Measurements from ENCODE around the gene SLC36A3. TPM values are rescaled to one million over a fixed set of nuclear protein-coding genes. Genes with fewer than 3 reads are reported as not detected.

Gene SLC36A3
- total and polyA plus RNA-seq, 7 experiments from 2014 or later, result not detected

DNA sequence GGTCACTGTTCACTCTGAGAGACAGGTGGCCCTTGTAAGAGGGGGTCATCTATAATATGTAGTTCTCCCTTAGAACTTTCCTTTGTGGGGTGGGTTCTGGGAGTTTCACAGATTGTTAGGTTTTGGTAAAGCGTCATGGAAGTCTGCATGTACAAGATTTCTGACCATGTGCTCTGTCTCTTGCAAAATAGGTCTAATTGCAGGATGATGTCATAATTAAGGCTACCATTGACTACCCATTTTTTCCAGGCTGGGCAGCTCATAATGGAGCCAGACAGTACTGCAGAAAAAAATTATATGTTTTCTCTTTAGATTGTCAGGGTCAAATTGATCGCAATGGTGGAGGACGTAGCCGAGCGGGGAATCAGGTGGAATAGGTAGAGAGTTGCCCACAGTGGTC lies 54.3 kb downstream of the SLC36A3 start:
- ATAC-seq, result no peak
- no peak overlapping the region for H3K27ac Mint-ChIP-seq
- no peaks in the 10 kb centered on the region for H3K36me3 ChIP-seq (ENCODE audit: control insufficient read depth in 2 of 3, insufficient read depth in 3 of 3, low read length in 3 of 3)
- H3K36me3 Mint-ChIP-seq, result peaks cover 0 to 3% (median 0%) of the 10 kb centered on the region in 5 donors
- intact Hi-C loops (cut with micrococcal nuclease), result no loop called here
- no peak overlapping the region for H3K27ac ChIP-seq (ENCODE audit: low read depth, low read length)
- H3K4me3 ChIP-seq (ENCODE audit: low read length), result no peak overlapping the region
- no peak overlapping the region for H3K4me3 Mint-ChIP-seq
- H3K27me3 Mint-ChIP-seq, result no peaks in the 10 kb centered on the region
- no peaks in the 10 kb centered on the region for H3K9me3 Mint-ChIP-seq
- CTCF ChIA-PET, result no interaction called here
- H3K9me3 ChIP-seq (ENCODE audit: control insufficient read depth in 2 of 3, low read length in 3 of 3), result no peaks in the 10 kb centered on the region
- no peak for DNase-seq
- H3K4me1 ChIP-seq (ENCODE audit: control insufficient read depth in 2 of 2, insufficient read depth in 2 of 2, low read length in 2 of 2), result peaks cover 11 to 21% of the 10 kb centered on the region in 2 donors
- H3K27me3 ChIP-seq (ENCODE audit: control insufficient read depth in 2 of 2, insufficient read depth in 2 of 2, low read length in 2 of 2), result no peaks in the 10 kb centered on the region
- peaks cover 15 to 44% (median 31%) of the 10 kb centered on the region in 7 donors for H3K4me1 Mint-ChIP-seq
- POLR2A ChIA-PET, result interaction anchor here (4.8 kb wide), 1 partner anchor 27 kb away, joined by 45 read pairs; the partner anchor contains the start of gene CCDC69

DNA sequence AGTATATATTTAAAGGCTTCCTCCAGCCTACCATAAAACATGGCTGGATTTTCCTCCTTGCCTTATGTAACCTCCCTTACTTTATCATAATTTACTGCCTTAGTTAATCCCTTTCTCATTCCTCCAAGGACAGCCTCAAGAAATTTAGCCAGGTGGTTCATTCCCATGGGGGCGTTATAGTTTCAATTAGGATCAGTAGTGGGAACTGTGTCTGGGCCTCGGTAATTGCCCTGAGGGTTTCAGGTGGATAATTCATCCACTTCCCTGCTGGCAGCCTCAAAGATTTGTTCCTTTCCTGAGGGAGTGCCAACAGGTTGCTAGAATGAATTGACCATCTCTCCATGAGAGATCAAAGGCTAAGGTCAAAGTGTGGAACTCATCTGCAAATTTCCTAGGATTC lies 54.9 kb downstream of the SLC36A3 start:
- no peak for DNase-seq
- intact Hi-C loops (cut with micrococcal nuclease), result no loop called here
- Mint-ChIP-seq H3K36me3 (peaks cover 0 to 7% (median 0%) of the 10 kb centered on the region in 5 donors), H3K4me1 (peaks cover 9 to 44% (median 25%) of the 10 kb centered on the region in 7 donors), H3K27ac (no peak overlapping the region), H3K9me3 (no peaks in the 10 kb centered on the region), H3K27me3 (no peaks in the 10 kb centered on the region), H3K4me3 (no peak overlapping the region)
- CTCF ChIA-PET, result interaction anchor here (1.2 kb wide), 1 partner anchor 123 kb away, joined by 5 read pairs; no protein-coding TSS in a partner anchor
- Histone ChIP-seq H3K4me1 (ENCODE audit: control insufficient read depth in 2 of 2, insufficient read depth in 2 of 2, low read length in 2 of 2) (peaks cover 5 to 25% of the 10 kb centered on the region in 2 donors), H3K9me3 (ENCODE audit: control insufficient read depth in 2 of 3, low read length in 3 of 3) (no peaks in the 10 kb centered on the region), H3K27me3 (ENCODE audit: control insufficient read depth in 2 of 2, insufficient read depth in 2 of 2, low read length in 2 of 2) (no peaks in the 10 kb centered on the region), H3K4me3 (ENCODE audit: low read length) (no peak overlapping the region), H3K36me3 (ENCODE audit: control insufficient read depth in 2 of 3, insufficient read depth in 3 of 3, low read length in 3 of 3) (no peaks in the 10 kb centered on the region), H3K27ac (ENCODE audit: low read depth, low read length) (no peak overlapping the region)
- no peak for ATAC-seq
- POLR2A ChIA-PET, result no interaction called here

DNA sequence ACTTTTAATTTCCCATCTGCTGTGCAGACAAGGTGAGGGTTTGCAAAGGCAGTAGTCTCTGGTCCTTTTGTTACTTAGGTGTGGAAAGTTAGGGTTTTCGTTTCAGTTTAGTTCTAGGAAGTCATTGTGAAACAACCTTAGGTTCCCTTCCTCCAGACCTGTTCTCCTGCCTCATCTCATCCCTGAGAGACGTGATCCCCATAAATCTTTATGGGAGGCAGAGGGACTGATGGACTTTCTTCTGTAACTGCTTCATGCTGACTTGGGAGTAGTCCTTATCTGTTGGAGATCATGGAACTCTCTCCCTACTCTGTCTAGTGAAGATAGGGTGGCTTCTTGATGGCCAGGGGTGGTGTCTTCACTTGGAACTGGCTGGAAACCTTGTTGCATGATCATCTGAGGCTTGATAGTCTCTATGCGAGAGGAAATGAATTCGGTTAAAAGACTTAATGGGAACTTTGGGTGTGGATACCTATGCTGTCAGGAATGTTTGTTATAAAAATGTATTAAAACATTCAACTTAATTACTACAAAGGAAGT lies 57.8 kb downstream of the SLC36A3 start:
- no peak overlapping the region for H3K4me3 Mint-ChIP-seq
- Histone ChIP-seq H3K27me3 (ENCODE audit: control insufficient read depth in 2 of 2, insufficient read depth in 2 of 2, low read length in 2 of 2) (no peaks in the 10 kb centered on the region), H3K4me3 (ENCODE audit: low read length) (no peak overlapping the region), H3K27ac (ENCODE audit: low read depth, low read length) (no peak overlapping the region), H3K36me3 (ENCODE audit: control insufficient read depth in 2 of 3, insufficient read depth in 3 of 3, low read length in 3 of 3) (no peaks in the 10 kb centered on the region), H3K4me1 (ENCODE audit: control insufficient read depth in 2 of 2, insufficient read depth in 2 of 2, low read length in 2 of 2) (peaks cover 0 to 10% of the 10 kb centered on the region in 2 donors), H3K9me3 (ENCODE audit: control insufficient read depth in 2 of 3, low read length in 3 of 3) (no peaks in the 10 kb centered on the region)
- no peak for DNase-seq
- H3K27ac Mint-ChIP-seq, result no peak overlapping the region
- intact Hi-C loops (cut with micrococcal nuclease), result no loop called here
- no peak for ATAC-seq
- H3K27me3 Mint-ChIP-seq, result no peaks in the 10 kb centered on the region
- POLR2A ChIA-PET, result no interaction called here
- CTCF ChIA-PET, result no interaction called here
- H3K9me3 Mint-ChIP-seq, result no peaks in the 10 kb centered on the region
- H3K4me1 Mint-ChIP-seq, result peaks cover 0 to 38% (median 5%) of the 10 kb centered on the region in 7 donors
- peaks cover 0 to 7% (median 0%) of the 10 kb centered on the region in 5 donors for H3K36me3 Mint-ChIP-seq

GRCh38 chr5:151244206-151244605 lies 59.4 kb downstream of the SLC36A3 start:
- no peaks in the 10 kb centered on the region for H3K9me3 ChIP-seq (ENCODE audit: control insufficient read depth in 2 of 3, low read length in 3 of 3)
- intact Hi-C loops (cut with micrococcal nuclease), result no loop called here
- H3K27me3 ChIP-seq (ENCODE audit: control insufficient read depth in 2 of 2, insufficient read depth in 2 of 2, low read length in 2 of 2), result no peaks in the 10 kb centered on the region
- H3K4me1 ChIP-seq (ENCODE audit: control insufficient read depth in 2 of 2, insufficient read depth in 2 of 2, low read length in 2 of 2), result peaks cover 3 to 5% of the 10 kb centered on the region in 2 donors
- H3K36me3 Mint-ChIP-seq, result peaks cover 0 to 7% (median 0%) of the 10 kb centered on the region in 5 donors
- no peak for DNase-seq
- ChIA-PET POLR2A (no interaction called here), CTCF (no interaction called here)
- H3K9me3 Mint-ChIP-seq, result no peaks in the 10 kb centered on the region
- no peak overlapping the region for H3K27ac ChIP-seq (ENCODE audit: low read depth, low read length)
- no peak overlapping the region for H3K27ac Mint-ChIP-seq
- H3K4me3 ChIP-seq (ENCODE audit: low read length), result no peak overlapping the region
- peaks cover 0 to 39% (median 3%) of the 10 kb centered on the region in 7 donors for H3K4me1 Mint-ChIP-seq
- H3K27me3 Mint-ChIP-seq, result no peaks in the 10 kb centered on the region
- no peak for ATAC-seq
- no peaks in the 10 kb centered on the region for H3K36me3 ChIP-seq (ENCODE audit: control insufficient read depth in 2 of 3, insufficient read depth in 3 of 3, low read length in 3 of 3)
- no peak overlapping the region for H3K4me3 Mint-ChIP-seq

GRCh38 chr5:151243564-151243963 lies 60.0 kb downstream of the SLC36A3 start:
- no peaks in the 10 kb centered on the region for H3K36me3 ChIP-seq (ENCODE audit: control insufficient read depth in 2 of 3, insufficient read depth in 3 of 3, low read length in 3 of 3)
- intact Hi-C loops (cut with micrococcal nuclease), result no loop called here
- Mint-ChIP-seq H3K4me1 (peaks cover 0 to 42% (median 7%) of the 10 kb centered on the region in 7 donors), H3K27me3 (no peaks in the 10 kb centered on the region), H3K27ac (no peak overlapping the region), H3K4me3 (no peak overlapping the region), H3K9me3 (no peaks in the 10 kb centered on the region), H3K36me3 (peaks cover 0 to 7% (median 0%) of the 10 kb centered on the region in 5 donors)
- no peaks in the 10 kb centered on the region for H3K27me3 ChIP-seq (ENCODE audit: control insufficient read depth in 2 of 2, insufficient read depth in 2 of 2, low read length in 2 of 2)
- no peak overlapping the region for H3K27ac ChIP-seq (ENCODE audit: low read depth, low read length)
- CTCF ChIA-PET, result no interaction called here
- POLR2A ChIA-PET, result no interaction called here
- no peaks in the 10 kb centered on the region for H3K9me3 ChIP-seq (ENCODE audit: control insufficient read depth in 2 of 3, low read length in 3 of 3)
- no peak for DNase-seq
- no peak overlapping the region for H3K4me3 ChIP-seq (ENCODE audit: low read length)
- peaks cover 5% of the 10 kb centered on the region in 2 donors for H3K4me1 ChIP-seq (ENCODE audit: control insufficient read depth in 2 of 2, insufficient read depth in 2 of 2, low read length in 2 of 2)
- no peak for ATAC-seq

DNA sequence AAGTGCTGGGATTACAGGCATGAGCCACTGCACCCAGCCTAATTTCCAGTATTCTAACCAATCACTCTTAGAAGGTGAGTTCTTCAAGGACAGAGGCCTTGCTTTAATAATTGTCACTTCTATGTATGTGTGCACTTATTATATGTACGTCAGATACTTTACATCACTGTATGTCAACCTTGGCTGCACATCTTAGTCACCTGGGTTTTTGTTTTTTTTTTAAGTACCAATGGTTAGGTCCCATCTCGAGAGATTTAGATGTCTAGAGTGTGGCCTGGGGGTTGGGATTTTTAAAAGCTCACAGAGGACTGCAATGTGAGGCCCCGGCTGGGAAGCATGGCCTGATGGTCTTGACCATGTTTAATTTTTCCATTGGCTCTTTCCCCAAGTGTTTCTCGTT lies 60.4 kb downstream of the SLC36A3 start:
- ATAC-seq, result no peak
- no peak overlapping the region for H3K4me3 Mint-ChIP-seq
- H3K27ac ChIP-seq (ENCODE audit: low read depth, low read length), result no peak overlapping the region
- CTCF ChIA-PET, result no interaction called here
- H3K9me3 ChIP-seq (ENCODE audit: control insufficient read depth in 2 of 3, low read length in 3 of 3), result no peaks in the 10 kb centered on the region
- peaks cover 5% of the 10 kb centered on the region in 2 donors for H3K4me1 ChIP-seq (ENCODE audit: control insufficient read depth in 2 of 2, insufficient read depth in 2 of 2, low read length in 2 of 2)
- no peaks in the 10 kb centered on the region for H3K27me3 ChIP-seq (ENCODE audit: control insufficient read depth in 2 of 2, insufficient read depth in 2 of 2, low read length in 2 of 2)
- no peak for DNase-seq
- no peaks in the 10 kb centered on the region for H3K9me3 Mint-ChIP-seq
- intact Hi-C loops (cut with micrococcal nuclease), result no loop called here
- H3K4me3 ChIP-seq (ENCODE audit: low read length), result no peak overlapping the region
- H3K4me1 Mint-ChIP-seq, result peaks cover 0 to 43% (median 8%) of the 10 kb centered on the region in 7 donors
- H3K36me3 Mint-ChIP-seq, result peaks cover 0 to 7% (median 0%) of the 10 kb centered on the region in 5 donors
- H3K36me3 ChIP-seq (ENCODE audit: control insufficient read depth in 2 of 3, insufficient read depth in 3 of 3, low read length in 3 of 3), result no peaks in the 10 kb centered on the region
- no peak overlapping the region for H3K27ac Mint-ChIP-seq
- POLR2A ChIA-PET, result no interaction called here
- H3K27me3 Mint-ChIP-seq, result no peaks in the 10 kb centered on the region

Measured in naive thymus-derived CD4-positive, alpha-beta T cell (primary cell).